H1 (cell line): ENCODE measurements around the gene BNC2. TPM values are rescaled to one million over a fixed set of nuclear protein-coding genes. Genes with fewer than 3 reads are reported as not detected.

Source experiments
- CTCF ChIA-PET: fragments of 300-600 bp; sonication (Branson Sonifier 250); formaldehyde crosslinking; loops from one replicate; lab custom pipeline; 2021; ENCODE audit not compliant: partially characterized antibody; lab: Charles Lee
- POLR2A ChIA-PET: fragments of 300-600 bp; sonication (Branson Sonifier 250); formaldehyde crosslinking; loops from one replicate; lab custom pipeline; 2021; ENCODE audit warnings: inconsistent platforms; ENCODE audit not compliant: partially characterized antibody; lab: Charles Lee
- DNase-seq, 2 experiments: peaks; one replicate each; pipeline versions ENCODE4 v3.0.0 to v3.0.0-alpha.2; 2010 to 2022; ENCODE audit warnings: low spot score in 2 of 2, low read depth in 1 of 2, mixed read lengths in 1 of 2
- FAIRE-seq: peaks from 2 replicates; lab custom pipeline; 2011; peaks lifted over from hg19 to GRCh38; lab: Jason Lieb, UNC
- H2AFZ ChIP-seq: 2 replicates; pipeline ENCODE4 v1.8.1; 2012; ENCODE audit warnings: low read length, inconsistent platforms
- H2AK5ac ChIP-seq: 2 replicates; pipeline ENCODE4 v1.6.1; 2013; ENCODE audit warnings: low read depth, low read length
- H2BK120ac ChIP-seq: replicated peaks from 2 replicates; pipeline ENCODE3; 2013; ENCODE audit warnings: low read depth, low read length, inconsistent platforms
- H2BK12ac ChIP-seq: 2 replicates; pipeline ENCODE4 v1.6.1; 2013; ENCODE audit warnings: low read depth, low read length
- H2BK15ac ChIP-seq: 2 replicates; pipeline ENCODE4 v1.6.1; 2013; ENCODE audit warnings: low read length
- H2BK20ac ChIP-seq: 2 replicates; pipeline ENCODE4 v1.6.1; 2013; ENCODE audit warnings: low read length
- H2BK5ac ChIP-seq: 2 replicates; pipeline ENCODE4 v1.6.1; 2013; ENCODE audit warnings: low read depth, low read length
- H3K14ac ChIP-seq: 2 replicates; pipeline ENCODE4 v1.6.1; 2013; ENCODE audit warnings: inconsistent platforms; ENCODE audit not compliant: insufficient read length
- H3K18ac ChIP-seq: 2 replicates; pipeline ENCODE4 v1.6.1; 2013; ENCODE audit warnings: low read length; ENCODE audit errors: extremely low read depth
- H3K23ac ChIP-seq: 2 replicates; pipeline ENCODE4 v1.6.1; 2013; ENCODE audit warnings: inconsistent platforms; ENCODE audit not compliant: insufficient read length
- H3K23me2 ChIP-seq: 2 replicates; pipeline ENCODE4 v1.6.1; 2013; ENCODE audit warnings: low read depth, low read length
- H3K27ac ChIP-seq: 2 replicates; pipeline ENCODE4 v1.6.1; 2011; ENCODE audit warnings: low read depth, low read length, inconsistent platforms
- H3K27me3 ChIP-seq, 4 experiments: replicated peaks in 1 of 4; 1 replicate in 1 of 4; 2 replicates in 3 of 4; pipeline versions ENCODE4 v1.6.1 to v1.8.1; 2011 to 2013; ENCODE audit warnings: low read length in 3 of 4, mild to moderate bottlenecking in 3 of 4, inconsistent platforms in 2 of 4, mixed read lengths in 2 of 4, moderate library complexity in 1 of 4; ENCODE audit not compliant: control insufficient read depth in 3 of 4, insufficient read depth in 3 of 4; ENCODE audit errors: extremely low read depth in 1 of 4
- H3K36me3 ChIP-seq, 4 experiments: 2 replicates each; pipeline versions ENCODE4 v1.6.1 to v1.8.1; 2011 to 2013; ENCODE audit warnings: mild to moderate bottlenecking in 4 of 4, low read length in 3 of 4, moderate library complexity in 2 of 4, control low read depth in 1 of 4, inconsistent platforms in 1 of 4; ENCODE audit not compliant: insufficient read depth in 4 of 4, control insufficient read depth in 2 of 4
- H3K4ac ChIP-seq: replicated peaks from 2 replicates; pipeline ENCODE3; 2013; ENCODE audit warnings: low read length, low read depth, mixed read lengths, inconsistent platforms; ENCODE audit not compliant: insufficient read length
- H3K4me1 ChIP-seq, 4 experiments: replicated peaks in 1 of 4; 1 replicate in 1 of 4; 2 replicates in 3 of 4; pipeline versions ENCODE4 v1.6.1 to v1.8.1; 2011 to 2013; ENCODE audit warnings: low read length in 3 of 4, inconsistent platforms in 2 of 4, mixed read lengths in 1 of 4; ENCODE audit not compliant: insufficient read depth in 4 of 4, control insufficient read depth in 3 of 4
- H3K4me2 ChIP-seq, 2 experiments: 2 replicates each; pipeline versions ENCODE4 v1.6.1 to v1.8.1; 2011 to 2013; ENCODE audit warnings: low read depth in 2 of 2, low read length in 2 of 2, control low read depth in 1 of 2, inconsistent platforms in 1 of 2, mild to moderate bottlenecking in 1 of 2; ENCODE audit not compliant: insufficient read depth in 1 of 2
- H3K4me3 ChIP-seq, 4 experiments: fragments of 200-600, 300-600 bp in 1 of 4; sonication (generic), shearing (Covaris generic), sonication (Bioruptor Twin) in 1 of 4; 2 replicates each; pipeline versions ENCODE4 v1.5.1 to v1.8.1; 2011 to 2016; ENCODE audit warnings: low read length in 4 of 4, low read depth in 3 of 4, control low read depth in 2 of 4, inconsistent platforms in 2 of 4, mild to moderate bottlenecking in 2 of 4, mixed read lengths in 1 of 4, moderate library complexity in 1 of 4; ENCODE audit not compliant: insufficient read depth in 2 of 4; ENCODE audit errors: extremely low read depth in 1 of 4
- H3K56ac ChIP-seq: replicated peaks from 2 replicates; pipeline ENCODE3; 2013; ENCODE audit warnings: low read depth, mild to moderate bottlenecking, mixed read lengths, low read length, inconsistent platforms; ENCODE audit not compliant: insufficient read length
- H3K79me1 ChIP-seq: 2 replicates; pipeline ENCODE4 v1.6.1; 2013; ENCODE audit warnings: low read depth, low read length, control low read depth
- H3K79me2 ChIP-seq, 2 experiments: 2 replicates each; pipeline versions ENCODE4 v1.6.1 to v1.8.1; 2012 to 2013; ENCODE audit warnings: low read length in 2 of 2, mild to moderate bottlenecking in 2 of 2, inconsistent platforms in 1 of 2; ENCODE audit not compliant: insufficient read depth in 2 of 2, control insufficient read depth in 1 of 2
- H3K9ac ChIP-seq, 4 experiments: replicated peaks in 1 of 4; 1 replicate in 1 of 4; 2 replicates in 3 of 4; pipeline versions ENCODE4 v1.6.1 to v1.8.1; 2011 to 2013; ENCODE audit warnings: low read depth in 3 of 4, low read length in 3 of 4, control low read depth in 2 of 4, mild to moderate bottlenecking in 2 of 4, moderate library complexity in 2 of 4, inconsistent platforms in 1 of 4; ENCODE audit errors: extremely low read depth in 1 of 4
- H3K9me3 ChIP-seq, 2 experiments: 2 replicates each; pipeline versions ENCODE4 v1.6.1 to v1.8.1; 2012 to 2013; ENCODE audit warnings: mild to moderate bottlenecking in 2 of 2, moderate library complexity in 2 of 2, control low read depth in 1 of 2, inconsistent platforms in 1 of 2, low read depth in 1 of 2, low read length in 1 of 2, mixed read lengths in 1 of 2; ENCODE audit not compliant: insufficient read depth in 2 of 2
- H4K20me1 ChIP-seq, 2 experiments: replicated peaks in 1 of 2; 2 replicates each; pipeline versions ENCODE3 to v1.8.1; 2011 to 2013; ENCODE audit warnings: inconsistent platforms in 2 of 2, low read length in 2 of 2, mild to moderate bottlenecking in 1 of 2; ENCODE audit not compliant: insufficient read depth in 2 of 2, control insufficient read depth in 1 of 2
- H4K5ac ChIP-seq: 2 replicates; pipeline ENCODE4 v1.6.1; 2013; ENCODE audit warnings: low read length, low read depth, mixed read lengths, inconsistent platforms; ENCODE audit not compliant: insufficient read length
- H4K8ac ChIP-seq: 2 replicates; pipeline ENCODE4 v1.8.0; 2013; ENCODE audit warnings: mild to moderate bottlenecking, moderate library complexity, low read length, inconsistent platforms; ENCODE audit not compliant: insufficient read depth; ENCODE audit errors: extremely low read depth
- H4K91ac ChIP-seq: replicated peaks from 2 replicates; pipeline ENCODE3; 2013; ENCODE audit warnings: low read length, mixed read lengths, inconsistent platforms; ENCODE audit not compliant: insufficient read length
- HDAC6 ChIP-seq: IDR thresholded peaks from one replicate; pipeline ENCODE4 v1.7.1; 2012; ENCODE audit warnings: low read depth, mild to moderate bottlenecking, inconsistent platforms, low read length, moderate library complexity
- KDM1A ChIP-seq: fragments of 200-600, 300-600 bp; sonication (generic); IDR thresholded peaks from 2 replicates; pipeline ENCODE4 v1.7.1; 2016; ENCODE audit warnings: mild to moderate bottlenecking, low read length, borderline replicate concordance
- SIN3A ChIP-seq, 2 experiments: IDR thresholded peaks in 1 of 2; conservative IDR thresholded peaks in 1 of 2; 2 replicates each; pipeline ENCODE4 v1.6.1; 2011 to 2012; ENCODE audit warnings: low read length in 2 of 2, improper control_type of control experiment in 1 of 2, low read depth in 1 of 2, mild to moderate bottlenecking in 1 of 2
- SP2 ChIP-seq: IDR thresholded peaks from 2 replicates; pipeline ENCODE4 v1.6.1; 2012; ENCODE audit warnings: mild to moderate bottlenecking, low read length, inconsistent platforms
- YY1 ChIP-seq: IDR thresholded peaks from 2 replicates; pipeline ENCODE4 v1.6.1; 2011; ENCODE audit warnings: low read depth, mild to moderate bottlenecking, low read length
- WGBS, 2 experiments: shearing (Covaris generic) in 1 of 2; methylation state at CpG; one replicate each; pipeline versions ENCODE4 v1.1.6 to v1.1.7; 2013 to 2015; ENCODE audit warnings: low lambda C conversion rate in 2 of 2, mixed read lengths in 2 of 2, inconsistent platforms in 1 of 2, low coverage in 1 of 2, missing lambda C conversion rate in 1 of 2; ENCODE audit not compliant: insufficient replicate concordance in 2 of 2, insufficient coverage in 1 of 2, insufficient read length in 1 of 2; ENCODE audit errors: extremely low coverage in 1 of 2, missing lambda C conversion rate in 1 of 2; 5-methylcytosine and 5-hydroxymethylcytosine counted together
- polyA plus RNA-seq, 7 experiments: library from polyadenylated mRNA; depleted of rRNA in 3 of 7; stranded (reverse) in 5 of 7; unstranded in 2 of 7; fragments of >200 nt in 5 of 7; fragments of 200-250 nt in 2 of 7; gene quantifications; 1 replicate in 5 of 7; 2 replicates in 1 of 7; 4 replicates in 1 of 7; pipeline versions ENCODE4 v1.2.1 to v1.2.3, GENCODE V29; 2011 to 2013; ENCODE audit warnings: missing spikeins in 2 of 7, mixed read lengths in 2 of 7
- total RNA-seq: library from RNA; stranded (reverse); fragmentation: NEBNext Ultra II Directional; extraction: Animal tissue kit (Norgen Biotek cat#: 25700); gene quantifications from 2 replicates; pipeline ENCODE4 v1.2.1, GENCODE V29; 2021

BNC2 gene
- total and polyA plus RNA-seq, 2 of the 8 experiments (the other 6 are each of a cell fraction or from before 2014, with no cell fraction given) = 16.0 to 26.8 TPM

DNA sequence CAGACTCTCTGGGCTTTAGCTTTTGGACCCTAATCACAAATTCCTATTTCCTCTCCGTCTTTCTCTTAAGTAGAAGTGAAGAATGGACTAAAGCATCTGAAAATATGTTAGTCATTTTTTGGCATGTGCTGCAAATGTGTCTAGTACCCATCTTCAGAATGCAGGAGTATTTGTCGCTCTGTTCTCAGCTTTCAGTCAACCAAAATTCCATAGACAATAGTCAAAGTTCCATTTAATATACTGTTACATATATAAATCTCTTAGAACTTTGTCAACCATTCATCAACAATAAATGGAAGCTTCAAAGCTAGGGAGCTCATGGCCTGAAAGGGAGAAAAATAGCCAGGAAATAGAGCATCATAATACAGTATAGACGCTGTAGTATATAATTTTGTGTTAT, 509.4 kb downstream of the BNC2 start:
- no peak overlapping the region for H2BK120ac ChIP-seq
- H4K5ac ChIP-seq = no peak overlapping the region
- H4K8ac ChIP-seq = no peak overlapping the region
- no peaks in the 10 kb centered on the region for H3K9me3 ChIP-seq
- no peaks in the 10 kb centered on the region; the same call in 1 of the 2 replicates for H3K23me2 ChIP-seq
- ChIA-PET POLR2A (no interaction called here), CTCF (interaction anchor here (0.8 to 1.6 kb wide), 2 partner anchors 71 to 102 kb away, joined by 3 to 4 read pairs; no protein-coding TSS in a partner anchor)
- H2BK12ac ChIP-seq = no peak overlapping the region
- H3K4me2 ChIP-seq = no peak overlapping the region
- no peak overlapping the region for H4K91ac ChIP-seq
- no peaks in the 10 kb centered on the region; a peak in 3 of 7 replicates for H3K27me3 ChIP-seq
- H3K36me3 ChIP-seq = no peaks in the 10 kb centered on the region
- H4K20me1 ChIP-seq = no peaks in the 10 kb centered on the region
- DNase-seq (no peak), FAIRE-seq (no peak)
- H2BK5ac ChIP-seq = no peak overlapping the region
- H3K4me3 ChIP-seq = no peak overlapping the region
- no peaks in the 10 kb centered on the region for H3K79me2 ChIP-seq
- no peak overlapping the region for H2BK20ac ChIP-seq
- no peak overlapping the region for H3K27ac ChIP-seq
- no peak overlapping the region for H2BK15ac ChIP-seq
- H3K4me1 ChIP-seq = peaks cover 0 to 2% (median 1%) of the 10 kb centered on the region in 4 experiments; a peak in 1 of 7 replicates
- H2AK5ac ChIP-seq = no peak overlapping the region
- H2AFZ ChIP-seq = no peak overlapping the region
- H3K4ac ChIP-seq = no peak overlapping the region
- 94% methylated on average over 3 of the region's 3 CpGs; no CpG with 5 or more reads in 1 of the 2 experiments for WGBS, 2 experiments
- no peak overlapping the region for H3K23ac ChIP-seq
- H3K18ac ChIP-seq = no peak overlapping the region
- no peak for TF ChIP-seq SIN3A (conservative IDR thresholded peaks at IDR 0.05 in 1 of 2, IDR thresholded peaks at IDR 0.05 in 1 of 2; ENCODE audit: low read depth in 1 of 2, low read length in 2 of 2)
- TF ChIP-seq KDM1A = no peak
- TF ChIP-seq SP2 = no peak
- no peak for TF ChIP-seq HDAC6
- TF ChIP-seq YY1 = no peak
- no peak overlapping the region for H3K14ac ChIP-seq
- H3K9ac ChIP-seq = no peak overlapping the region
- H3K79me1 ChIP-seq = no peaks in the 10 kb centered on the region
- no peak overlapping the region for H3K56ac ChIP-seq
